Measurements from ENCODE around the gene BNC2.
A peak's percentile ranks its signal among the peaks of the same experiment; 100 is the strongest.

Gene BNC2

DNA sequence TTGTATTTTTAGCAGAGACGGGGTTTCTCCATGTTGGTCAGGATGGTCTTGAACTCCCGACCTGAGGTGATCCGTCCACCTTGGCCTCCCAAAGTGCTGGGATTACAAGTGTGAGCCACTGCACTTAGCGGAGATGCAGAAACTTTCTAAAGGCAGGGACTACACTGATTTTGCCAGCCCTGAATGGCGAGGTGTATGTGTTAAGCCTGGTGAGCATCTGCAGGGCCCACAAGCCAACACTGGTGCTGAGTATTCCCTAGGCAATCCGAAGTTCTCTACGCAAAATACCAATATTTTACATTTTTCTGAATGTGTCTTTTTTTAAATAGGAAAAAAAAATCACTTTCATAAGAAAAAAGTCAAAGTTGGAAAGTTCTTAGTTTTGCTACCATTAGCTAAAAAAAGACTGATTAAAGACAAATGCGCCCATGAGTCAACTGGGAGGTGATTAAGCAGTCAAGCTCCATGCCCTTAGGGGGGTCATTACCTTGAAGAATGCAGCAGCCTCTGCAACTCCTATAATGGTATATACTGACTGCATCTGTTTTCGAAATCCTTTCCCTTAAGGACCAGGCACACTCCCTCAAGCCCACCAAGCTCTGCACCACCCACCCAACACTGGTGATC lies 502.8 kb downstream of the BNC2 start:
- DNase-seq (ENCODE audit: low spot score), result no peak
- Histone ChIP-seq H3K4me3 (ENCODE audit: severe bottlenecking) (no peak overlapping the region), H3K4me1 (ENCODE audit: insufficient read depth, poor library complexity, severe bottlenecking) (peaks cover 12% of the 10 kb centered on the region), H3K36me3 (ENCODE audit: low read depth) (no peaks in the 10 kb centered on the region), H3K27me3 (ENCODE audit: insufficient read depth, poor library complexity, severe bottlenecking) (no peaks in the 10 kb centered on the region), H3K9me3 (ENCODE audit: severe bottlenecking) (no peaks in the 10 kb centered on the region), H3K27ac (ENCODE audit: poor library complexity, severe bottlenecking) (peak overlapping the region; percentile 68)
- TF ChIP-seq, protein P1, sequence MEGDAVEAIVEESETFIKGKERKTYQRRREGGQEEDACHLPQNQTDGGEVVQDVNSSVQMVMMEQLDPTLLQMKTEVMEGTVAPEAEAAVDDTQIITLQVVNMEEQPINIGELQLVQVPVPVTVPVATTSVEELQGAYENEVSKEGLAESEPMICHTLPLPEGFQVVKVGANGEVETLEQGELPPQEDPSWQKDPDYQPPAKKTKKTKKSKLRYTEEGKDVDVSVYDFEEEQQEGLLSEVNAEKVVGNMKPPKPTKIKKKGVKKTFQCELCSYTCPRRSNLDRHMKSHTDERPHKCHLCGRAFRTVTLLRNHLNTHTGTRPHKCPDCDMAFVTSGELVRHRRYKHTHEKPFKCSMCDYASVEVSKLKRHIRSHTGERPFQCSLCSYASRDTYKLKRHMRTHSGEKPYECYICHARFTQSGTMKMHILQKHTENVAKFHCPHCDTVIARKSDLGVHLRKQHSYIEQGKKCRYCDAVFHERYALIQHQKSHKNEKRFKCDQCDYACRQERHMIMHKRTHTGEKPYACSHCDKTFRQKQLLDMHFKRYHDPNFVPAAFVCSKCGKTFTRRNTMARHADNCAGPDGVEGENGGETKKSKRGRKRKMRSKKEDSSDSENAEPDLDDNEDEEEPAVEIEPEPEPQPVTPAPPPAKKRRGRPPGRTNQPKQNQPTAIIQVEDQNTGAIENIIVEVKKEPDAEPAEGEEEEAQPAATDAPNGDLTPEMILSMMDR (IDR thresholded peaks at IDR 0.05; ENCODE audit: poor library complexity, severe bottlenecking), result no peak
- ATAC-seq (ENCODE audit: low read depth), result peak; percentile 90

DNA sequence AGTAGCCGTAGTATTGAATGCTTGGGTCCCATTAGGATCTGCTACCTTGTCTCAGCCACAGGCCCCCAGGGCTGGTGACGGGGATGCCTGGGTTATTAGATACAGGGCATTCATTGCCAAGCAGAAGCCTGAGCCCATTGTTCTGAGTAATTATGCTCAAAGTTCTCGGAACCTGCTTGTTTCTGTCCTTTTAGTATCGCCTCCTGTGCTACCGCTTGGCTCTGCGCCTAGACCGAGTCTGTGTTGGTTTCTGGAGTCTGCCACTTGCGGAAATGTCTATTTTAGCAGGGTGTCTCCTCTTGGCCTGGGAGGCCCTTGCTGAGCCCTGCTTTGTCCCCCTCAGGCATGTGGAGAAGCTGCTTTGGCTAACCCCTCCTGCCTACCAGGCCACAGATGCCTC lies 506.1 kb downstream of the BNC2 start:
- TF ChIP-seq, protein P1 (IDR thresholded peaks at IDR 0.05; ENCODE audit: poor library complexity, severe bottlenecking), result no peak
- DNase-seq (ENCODE audit: low spot score) (no peak), ATAC-seq (ENCODE audit: low read depth) (no peak)
- H3K36me3 ChIP-seq (ENCODE audit: low read depth), result no peaks in the 10 kb centered on the region
- H3K4me3 ChIP-seq (ENCODE audit: severe bottlenecking), result no peak overlapping the region
- H3K9me3 ChIP-seq (ENCODE audit: severe bottlenecking), result no peaks in the 10 kb centered on the region
- H3K27ac ChIP-seq (ENCODE audit: poor library complexity, severe bottlenecking), result no peak overlapping the region
- no peaks in the 10 kb centered on the region for H3K27me3 ChIP-seq (ENCODE audit: insufficient read depth, poor library complexity, severe bottlenecking)
- peaks cover 12% of the 10 kb centered on the region for H3K4me1 ChIP-seq (ENCODE audit: insufficient read depth, poor library complexity, severe bottlenecking)

- Histone ChIP-seq H3K9me3 (ENCODE audit: severe bottlenecking) (no peaks in the 10 kb centered on the region), H3K4me1 (ENCODE audit: insufficient read depth, poor library complexity, severe bottlenecking) (peaks cover 12% of the 10 kb centered on the region), H3K27ac (ENCODE audit: poor library complexity, severe bottlenecking) (no peak overlapping the region), H3K36me3 (ENCODE audit: low read depth) (no peaks in the 10 kb centered on the region), H3K4me3 (ENCODE audit: severe bottlenecking) (no peak overlapping the region), H3K27me3 (ENCODE audit: insufficient read depth, poor library complexity, severe bottlenecking) (no peaks in the 10 kb centered on the region)
- DNase-seq (ENCODE audit: low spot score) (no peak), ATAC-seq (ENCODE audit: low read depth) (no peak)
- TF ChIP-seq, protein P1 (IDR thresholded peaks at IDR 0.05; ENCODE audit: poor library complexity, severe bottlenecking), result no peak
Measured at GRCh38 chr9:16363916-16364315, 506.6 kb downstream of the BNC2 start.

DNA sequence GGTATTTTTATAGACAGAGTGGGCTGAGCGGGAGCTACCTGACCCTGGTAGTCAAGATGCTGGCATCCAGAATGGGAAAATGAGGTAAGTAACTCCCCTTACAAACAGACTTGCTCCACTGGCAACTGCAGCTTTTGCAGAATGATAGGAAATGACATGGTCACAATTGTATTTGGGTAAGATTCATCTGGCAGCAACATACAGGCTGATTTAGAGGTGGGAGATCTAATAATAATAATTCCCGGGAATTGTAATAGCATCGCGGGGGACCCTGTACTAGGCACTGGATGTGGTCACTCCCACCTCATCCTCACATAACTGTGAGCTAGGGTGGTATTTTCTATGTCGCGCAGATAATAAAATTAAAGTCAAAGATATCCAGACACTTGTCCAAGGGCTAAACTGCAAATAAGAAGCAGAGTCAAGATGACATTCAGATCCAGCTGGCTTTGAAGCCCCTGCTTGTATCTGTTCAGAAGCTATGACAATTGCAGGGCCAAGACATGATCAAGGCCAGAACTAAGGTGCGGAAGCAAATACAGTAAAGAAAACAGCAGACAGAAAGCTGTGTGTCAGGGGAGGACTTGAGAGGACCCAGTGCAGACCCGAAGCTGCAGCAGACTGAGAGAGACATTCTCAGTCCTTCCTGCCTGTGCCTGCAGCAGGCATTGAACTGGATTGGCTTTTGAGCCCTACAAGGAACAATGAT lies 507.2 kb downstream of the BNC2 start:
- DNase-seq (ENCODE audit: low spot score) (no peak), ATAC-seq (ENCODE audit: low read depth) (no peak)
- Histone ChIP-seq H3K27ac (ENCODE audit: poor library complexity, severe bottlenecking) (no peak overlapping the region), H3K4me3 (ENCODE audit: severe bottlenecking) (no peak overlapping the region), H3K4me1 (ENCODE audit: insufficient read depth, poor library complexity, severe bottlenecking) (peaks cover 7% of the 10 kb centered on the region), H3K27me3 (ENCODE audit: insufficient read depth, poor library complexity, severe bottlenecking) (no peaks in the 10 kb centered on the region), H3K36me3 (ENCODE audit: low read depth) (no peaks in the 10 kb centered on the region), H3K9me3 (ENCODE audit: severe bottlenecking) (no peaks in the 10 kb centered on the region)
- TF ChIP-seq, protein P1 (IDR thresholded peaks at IDR 0.05; ENCODE audit: poor library complexity, severe bottlenecking), result no peak

DNA sequence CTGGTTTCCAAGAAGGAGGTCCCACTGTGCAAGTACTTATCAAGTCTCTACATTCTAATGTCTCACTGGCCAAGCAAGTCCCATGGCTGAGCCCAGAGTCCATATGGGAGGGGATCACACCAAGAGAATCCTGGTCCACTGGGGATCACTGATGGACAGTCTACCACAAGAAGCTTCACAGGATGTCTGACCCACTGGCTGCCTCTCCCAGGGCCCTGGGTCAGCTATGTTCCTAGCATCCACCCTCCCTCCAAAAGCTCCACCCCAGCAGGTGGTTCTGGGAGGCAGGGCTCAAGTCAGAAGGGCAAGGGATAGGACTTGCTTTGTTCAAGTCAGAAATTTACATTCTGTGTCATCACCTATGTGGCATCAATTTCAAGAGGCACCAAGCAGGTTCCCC lies 508.5 kb downstream of the BNC2 start:
- no peak for DNase-seq (ENCODE audit: low spot score)
- TF ChIP-seq, protein P1 (IDR thresholded peaks at IDR 0.05; ENCODE audit: poor library complexity, severe bottlenecking), result no peak
- ATAC-seq (ENCODE audit: low read depth), result no peak

More for the DNA sequence above, 508.5 kb downstream of the BNC2 start:
- Histone ChIP-seq H3K4me1 (ENCODE audit: insufficient read depth, poor library complexity, severe bottlenecking) (no peaks in the 10 kb centered on the region), H3K27ac (ENCODE audit: poor library complexity, severe bottlenecking) (no peak overlapping the region), H3K27me3 (ENCODE audit: insufficient read depth, poor library complexity, severe bottlenecking) (no peaks in the 10 kb centered on the region), H3K4me3 (ENCODE audit: severe bottlenecking) (no peak overlapping the region), H3K36me3 (ENCODE audit: low read depth) (no peaks in the 10 kb centered on the region), H3K9me3 (ENCODE audit: severe bottlenecking) (no peaks in the 10 kb centered on the region)

Data from RWPE2 (cell line).